Activated T-helper 1 cell treated with anti-CD3 and anti-CD28 coated beads, Interleukin-12 subunit alpha, Interleukin-12 subunit beta, Interleukin-2, Interleukin-4 antibody, amounts not matched to agents 30 ng/mL and 10 ng/mL and 1 ng/mL, durations not matched to agents 14 hours and 24 hours and 36 hours (primary cell): ENCODE measurements around the gene PSMA6. TPM values are rescaled to one million over a fixed set of nuclear protein-coding genes. Genes with fewer than 3 reads are reported as not detected.
"Not testable (repeated sequence)": the region's sequence is repeated elsewhere in the genome, so short reads cannot be mapped to it uniquely, and the experiment has no call there.

Experiments
- DNase-seq: peaks from one replicate; pipeline ENCODE4 v3.0.0; 2021; ENCODE audit warnings: low spot score
- H3K27ac Mint-ChIP-seq: one replicate; pipeline ENCODE4 v1.8.0; 2021; ENCODE audit warnings: mild to moderate bottlenecking, mixed read lengths
- H3K27me3 Mint-ChIP-seq: one replicate; pipeline ENCODE4 v1.8.0; 2022; ENCODE audit warnings: mild to moderate bottlenecking, moderate library complexity, mixed read lengths; ENCODE audit not compliant: insufficient read depth
- H3K36me3 Mint-ChIP-seq: one replicate; pipeline ENCODE4 v1.8.0; 2021; ENCODE audit warnings: low read depth, mixed read lengths
- H3K4me1 Mint-ChIP-seq: one replicate; pipeline ENCODE4 v1.8.0; 2021; ENCODE audit warnings: low read depth, mixed read lengths
- H3K4me3 Mint-ChIP-seq: one replicate; pipeline ENCODE4 v1.8.0; 2021; ENCODE audit warnings: mild to moderate bottlenecking, moderate library complexity, mixed read lengths
- H3K9me3 Mint-ChIP-seq: one replicate; pipeline ENCODE4 v1.8.0; 2021; ENCODE audit warnings: mixed read lengths
- intact Hi-C: fragments of 100-400 bp; cut with micrococcal nuclease; formaldehyde crosslinking; loops from one replicate; pipeline ENCODE4 v1.15.1; 2024
- total RNA-seq: library from RNA; stranded (reverse); gene quantifications from 2 replicates; pipeline ENCODE4 v1.2.3, GENCODE V29; 2022

The PSMA6 gene
- total RNA-seq, 1 donor from 2014 or later: 475 TPM

DNA sequence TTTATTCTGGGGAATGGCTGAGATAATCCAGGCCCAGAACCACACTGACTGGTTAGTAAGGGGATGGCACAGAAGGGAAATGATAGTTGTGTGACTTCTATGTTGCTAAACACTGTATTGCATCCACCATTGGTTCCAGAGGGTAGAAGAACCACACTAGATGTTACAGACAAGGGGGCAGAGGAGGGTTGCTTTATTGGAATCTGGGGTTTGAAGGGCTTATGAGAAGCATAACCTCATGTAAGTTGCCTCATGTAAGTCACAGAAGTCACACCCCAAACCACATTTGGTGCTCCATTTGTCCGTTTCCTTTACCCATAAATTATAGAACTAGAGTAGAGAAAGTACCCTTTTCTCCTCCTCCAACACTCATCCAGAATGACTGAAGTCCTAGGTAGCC is 5.5 kb upstream of the PSMA6 start:
- Mint-ChIP-seq H3K4me3 (peak overlapping the region; percentile 29), H3K9me3 (peaks cover 5% of the 10 kb centered on the region), H3K36me3 (peaks cover 18% of the 10 kb centered on the region), H3K27ac (peak overlapping the region; percentile 99), H3K27me3 (no peaks in the 10 kb centered on the region), H3K4me1 (peaks cover 58% of the 10 kb centered on the region)
- intact Hi-C loops: loop anchor here (1.0 to 10.0 kb wide), 14 partner anchors 15 to 458 kb away; partner anchors contain the start of genes INSM2, NFKBIA, PRORP and SRP54
- DNase-seq: peak; percentile 16

- Mint-ChIP-seq H3K27me3 (no peaks in the 10 kb centered on the region), H3K4me1 (peaks cover 62% of the 10 kb centered on the region), H3K9me3 (peaks cover 5% of the 10 kb centered on the region), H3K36me3 (peaks cover 19% of the 10 kb centered on the region), H3K27ac (peak overlapping the region; percentile 99), H3K4me3 (peak overlapping the region; percentile 68)
- intact Hi-C loops: loop anchor here (1.0 to 10.0 kb wide), 14 partner anchors 14 to 457 kb away; partner anchors contain the start of genes INSM2, NFKBIA, PRORP and SRP54
- peak; percentile 26 for DNase-seq
Measured at GRCh38 chr14:35287431-35288013, 4.7 kb upstream of the PSMA6 start.

GRCh38 chr14:35289623-35290022 is 2.6 kb upstream of the PSMA6 start:
- no peaks in the 10 kb centered on the region for H3K27me3 Mint-ChIP-seq
- H3K27ac Mint-ChIP-seq: no peak overlapping the region
- peaks cover 5% of the 10 kb centered on the region for H3K9me3 Mint-ChIP-seq
- H3K4me3 Mint-ChIP-seq: peak overlapping the region; percentile 46
- no peak for DNase-seq
- peaks cover 65% of the 10 kb centered on the region for H3K4me1 Mint-ChIP-seq
- peaks cover 24% of the 10 kb centered on the region for H3K36me3 Mint-ChIP-seq
- intact Hi-C loops: loop anchor here (5.0 to 10.0 kb wide), 4 partner anchors 243 to 538 kb away; partner anchors contain the start of genes BRMS1L and INSM2

DNA sequence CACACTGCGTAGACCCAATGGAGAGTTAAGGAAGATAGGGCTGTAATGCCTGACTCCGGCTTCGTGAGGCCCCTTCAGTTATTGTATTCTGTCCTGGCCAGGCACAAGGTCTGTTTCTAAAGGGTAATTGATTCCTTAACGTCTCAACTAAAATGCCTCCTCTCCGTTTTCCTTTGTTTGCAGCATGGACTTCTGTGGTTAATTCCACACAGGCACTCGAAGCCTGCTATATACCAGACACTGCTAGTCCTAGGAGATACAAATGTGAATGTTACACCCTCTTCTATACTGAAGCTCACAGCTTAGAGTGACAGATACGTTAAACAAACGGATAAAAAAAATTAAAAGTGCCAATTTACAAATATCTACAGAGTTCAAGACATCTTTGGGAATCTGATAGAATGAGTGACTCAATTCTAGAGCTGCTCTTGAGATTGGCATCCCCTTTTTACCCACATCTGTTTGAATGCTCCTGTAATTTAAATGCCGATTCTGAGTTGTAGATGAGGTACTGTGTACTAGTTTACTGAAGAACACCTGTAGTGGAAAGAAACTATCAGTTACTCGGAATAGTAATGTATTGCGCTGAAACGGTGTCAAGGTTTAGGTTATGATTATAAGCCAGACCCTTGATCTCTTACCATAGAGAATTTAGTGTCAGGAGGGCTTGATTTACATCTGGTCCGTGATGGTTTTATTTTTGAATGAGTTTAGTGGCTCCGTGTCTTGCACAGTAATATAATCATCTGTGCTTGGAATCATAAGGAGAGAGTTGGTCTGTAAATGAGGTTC is 784 bp downstream of the PSMA6 start:
- no peaks in the 10 kb centered on the region for H3K9me3 Mint-ChIP-seq
- H3K36me3 Mint-ChIP-seq: peaks cover 31% of the 10 kb centered on the region
- intact Hi-C loops: loop anchor here (1.0 to 5.0 kb wide), 13 partner anchors 8 to 662 kb away; partner anchors contain the start of genes BAZ1A, BRMS1L, FAM177A1 and NFKBIA
- peak overlapping the region; percentile 99 for H3K4me3 Mint-ChIP-seq
- peaks cover 49% of the 10 kb centered on the region for H3K4me1 Mint-ChIP-seq
- DNase-seq: no peak
- peak overlapping the region; percentile 94 for H3K27ac Mint-ChIP-seq
- no peaks in the 10 kb centered on the region for H3K27me3 Mint-ChIP-seq

GRCh38 chr14:35295845-35296161 is 3.6 kb downstream of the PSMA6 start:
- DNase-seq: no peak
- H3K27me3 Mint-ChIP-seq: no peaks in the 10 kb centered on the region
- intact Hi-C loops: no loop called here
- H3K4me1 Mint-ChIP-seq: peaks cover 51% of the 10 kb centered on the region
- H3K36me3 Mint-ChIP-seq: peaks cover 35% of the 10 kb centered on the region
- no peaks in the 10 kb centered on the region for H3K9me3 Mint-ChIP-seq
- peak overlapping the region; percentile 99 for H3K4me3 Mint-ChIP-seq
- H3K27ac Mint-ChIP-seq: peak overlapping the region; percentile 62

GRCh38 chr14:35296545-35296944 is 4.4 kb downstream of the PSMA6 start:
- peak overlapping the region; percentile 14 for H3K27ac Mint-ChIP-seq
- no peaks in the 10 kb centered on the region for H3K9me3 Mint-ChIP-seq
- H3K27me3 Mint-ChIP-seq: no peaks in the 10 kb centered on the region

GRCh38 chr14:35297706-35298105 is 5.5 kb downstream of the PSMA6 start:
- Mint-ChIP-seq H3K36me3 (peaks cover 30% of the 10 kb centered on the region), H3K27me3 (no peaks in the 10 kb centered on the region), H3K4me1 (peaks cover 63% of the 10 kb centered on the region), H3K4me3 (no peak overlapping the region), H3K27ac (peak overlapping the region; percentile 30), H3K9me3 (no peaks in the 10 kb centered on the region)
- intact Hi-C loops: no loop called here
- no peak for DNase-seq

More at GRCh38 chr14:35296545-35296944, 4.4 kb downstream of the PSMA6 start:
- intact Hi-C loops: no loop called here
- peak overlapping the region; percentile 41 for H3K4me3 Mint-ChIP-seq
- DNase-seq: no peak
- peaks cover 56% of the 10 kb centered on the region for H3K4me1 Mint-ChIP-seq
- peaks cover 35% of the 10 kb centered on the region for H3K36me3 Mint-ChIP-seq

- Mint-ChIP-seq H3K4me1 (peaks cover 66% of the 10 kb centered on the region), H3K36me3 (peaks cover 29% of the 10 kb centered on the region), H3K27ac (no peak overlapping the region), H3K9me3 (peaks cover under 1% of the 10 kb centered on the region), H3K4me3 (no peak overlapping the region), H3K27me3 (no peaks in the 10 kb centered on the region)
- intact Hi-C loops: no loop called here
- DNase-seq: no peak
Measured at GRCh38 chr14:35298351-35298750, 6.2 kb downstream of the PSMA6 start.

DNA sequence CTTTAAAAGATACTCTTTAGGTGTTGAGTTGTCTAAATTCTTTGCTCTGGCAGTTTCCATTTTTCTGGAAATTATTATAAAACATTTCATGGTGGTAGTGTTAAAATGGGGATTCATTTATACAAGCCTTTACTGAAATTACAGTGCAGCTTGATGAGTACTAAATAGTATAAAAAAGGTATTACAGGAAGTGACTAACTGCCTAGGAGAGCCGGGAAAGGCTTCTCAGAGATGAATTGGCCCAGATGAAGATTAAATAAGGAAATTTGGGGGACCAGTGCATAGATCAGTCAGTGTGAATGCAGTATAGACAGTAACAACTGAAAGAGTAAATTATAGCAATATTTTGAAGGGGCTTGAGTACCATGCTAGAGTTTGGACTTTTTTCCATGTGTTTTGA is 7.5 kb downstream of the PSMA6 start:
- peaks cover 59% of the 10 kb centered on the region for H3K4me1 Mint-ChIP-seq
- peak overlapping the region; percentile 76 for H3K27ac Mint-ChIP-seq
- peaks cover 26% of the 10 kb centered on the region for H3K36me3 Mint-ChIP-seq
- H3K27me3 Mint-ChIP-seq: no peaks in the 10 kb centered on the region
- peaks cover 3% of the 10 kb centered on the region for H3K9me3 Mint-ChIP-seq
- intact Hi-C loops: no loop called here
- DNase-seq: no peak
- peak overlapping the region; percentile 31 for H3K4me3 Mint-ChIP-seq

DNA sequence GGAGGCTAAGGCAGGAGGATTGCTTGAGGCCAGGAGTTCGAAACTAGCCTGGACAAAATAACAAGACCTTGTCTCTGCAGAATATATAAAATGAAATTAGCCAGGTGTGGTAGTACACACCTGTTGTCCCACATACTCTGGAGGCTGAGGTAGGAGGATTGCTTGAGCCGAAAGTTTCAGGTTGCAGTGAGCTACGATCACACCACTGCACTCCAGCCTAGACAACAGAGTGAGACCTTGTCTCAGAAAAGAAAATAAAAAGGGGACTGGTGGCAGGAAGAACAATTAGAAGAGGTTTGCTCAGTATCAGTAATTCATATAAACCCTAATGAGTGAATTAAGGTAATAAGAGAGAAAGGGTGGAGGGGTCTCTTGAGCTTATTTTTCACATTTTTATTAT is 8.0 kb downstream of the PSMA6 start:
- H3K36me3 Mint-ChIP-seq: peaks cover 24% of the 10 kb centered on the region
- H3K27me3 Mint-ChIP-seq: no peaks in the 10 kb centered on the region
- peaks cover 3% of the 10 kb centered on the region for H3K9me3 Mint-ChIP-seq
- DNase-seq: no peak
- peak overlapping the region; percentile 76 for H3K27ac Mint-ChIP-seq
- intact Hi-C loops: no loop called here
- peaks cover 58% of the 10 kb centered on the region for H3K4me1 Mint-ChIP-seq
- peak overlapping the region; percentile 5 for H3K4me3 Mint-ChIP-seq

DNA sequence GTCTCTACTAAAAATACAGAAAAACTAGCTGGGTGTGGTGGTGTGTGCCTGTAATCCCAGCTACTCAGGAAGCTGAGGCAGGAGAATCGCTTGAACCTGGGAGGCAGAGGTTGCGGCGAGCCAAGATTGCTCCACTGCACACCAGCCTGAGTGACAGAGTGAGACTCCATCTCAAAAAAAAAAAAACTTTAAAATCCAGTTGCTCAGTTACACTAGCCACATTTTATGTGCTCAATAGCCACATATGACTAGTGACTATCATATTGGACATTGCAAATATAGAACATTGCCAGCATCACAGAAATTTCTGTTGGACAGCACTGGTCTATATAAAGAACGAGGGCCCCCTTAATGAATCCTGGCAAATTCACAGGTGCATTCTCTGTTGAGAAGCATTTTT is 9.2 kb downstream of the PSMA6 start:
- not testable (repeated sequence) for DNase-seq, H3K27me3 Mint-ChIP-seq, H3K9me3 Mint-ChIP-seq
- peaks cover 48% of the 10 kb centered on the region for H3K4me1 Mint-ChIP-seq
- H3K27ac Mint-ChIP-seq: peak overlapping the region; percentile 89
- intact Hi-C loops: loop anchor here (1.0 kb wide), 4 partner anchors 9 to 70 kb away; partner anchors contain the start of gene PSMA6
- H3K36me3 Mint-ChIP-seq: peaks cover 17% of the 10 kb centered on the region
- peak overlapping the region; percentile 37 for H3K4me3 Mint-ChIP-seq

DNA sequence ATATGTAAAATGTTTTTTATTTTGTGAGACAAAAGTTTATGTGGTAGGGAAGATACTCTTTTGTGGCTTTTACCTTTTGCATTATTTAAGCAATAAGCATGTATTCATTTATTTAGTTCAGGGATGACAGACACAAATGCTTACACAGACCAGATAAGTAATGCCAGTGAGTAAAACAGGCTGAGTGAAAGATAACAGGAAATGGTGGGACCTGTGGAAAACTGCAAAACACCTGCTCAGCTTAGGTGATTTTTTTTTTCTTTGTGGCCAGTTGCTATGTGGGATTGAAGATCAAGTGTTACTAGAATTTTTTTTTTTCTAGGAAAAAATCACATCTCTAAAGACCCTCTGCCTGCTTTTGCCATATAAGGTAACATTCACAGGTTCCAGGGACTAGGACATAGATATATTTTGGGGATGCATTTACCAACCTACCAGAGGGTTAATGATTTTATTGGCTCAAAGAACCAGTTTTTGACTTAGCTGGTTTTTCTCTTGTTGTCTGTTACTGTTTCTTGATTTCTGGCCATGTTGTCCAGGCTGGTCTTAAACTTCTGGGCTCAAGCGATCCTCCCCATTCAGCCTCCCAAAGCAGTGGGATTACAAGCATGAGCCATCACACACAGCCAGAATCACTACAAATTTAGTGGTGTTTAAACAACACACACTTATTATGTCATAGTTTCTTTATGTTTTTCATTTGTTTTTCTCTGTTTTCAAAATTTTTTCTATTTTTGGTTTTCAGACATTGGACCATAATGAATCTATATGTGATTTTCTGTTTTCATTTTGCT is 9.8 kb downstream of the PSMA6 start:
- peaks cover 3% of the 10 kb centered on the region for H3K9me3 Mint-ChIP-seq
- peak overlapping the region; percentile 89 for H3K27ac Mint-ChIP-seq
- intact Hi-C loops: loop anchor here (1.0 kb wide), 5 partner anchors 10 to 71 kb away; partner anchors contain the start of gene PSMA6
- no peaks in the 10 kb centered on the region for H3K27me3 Mint-ChIP-seq
- peaks cover 43% of the 10 kb centered on the region for H3K4me1 Mint-ChIP-seq
- peaks cover 17% of the 10 kb centered on the region for H3K36me3 Mint-ChIP-seq
- H3K4me3 Mint-ChIP-seq: peak overlapping the region; percentile 37
- no peak for DNase-seq
